HG03565 (cell line): ENCODE data around the gene C6orf62.
"Not testable (repeated sequence)": the region's sequence is repeated elsewhere in the genome, so short reads cannot be mapped to it uniquely, and the experiment has no call there.

Experiments used
- ATAC-seq: cut with Tn5 transposase; IDR thresholded peaks from one replicate; pipeline ENCODE4 v1.9.1; 2021; ENCODE audit warnings: mild to moderate bottlenecking, moderate library complexity; ENCODE audit not compliant: unreplicated experiment

The C6orf62 gene

GRCh38 chr6:24702720-24703282, 16.2 kb downstream of the C6orf62 start:
- no peak for ATAC-seq

- no peak for ATAC-seq
These were observed 19.2 kb downstream of the C6orf62 start for GRCh38 chr6:24699521-24700359.

DNA sequence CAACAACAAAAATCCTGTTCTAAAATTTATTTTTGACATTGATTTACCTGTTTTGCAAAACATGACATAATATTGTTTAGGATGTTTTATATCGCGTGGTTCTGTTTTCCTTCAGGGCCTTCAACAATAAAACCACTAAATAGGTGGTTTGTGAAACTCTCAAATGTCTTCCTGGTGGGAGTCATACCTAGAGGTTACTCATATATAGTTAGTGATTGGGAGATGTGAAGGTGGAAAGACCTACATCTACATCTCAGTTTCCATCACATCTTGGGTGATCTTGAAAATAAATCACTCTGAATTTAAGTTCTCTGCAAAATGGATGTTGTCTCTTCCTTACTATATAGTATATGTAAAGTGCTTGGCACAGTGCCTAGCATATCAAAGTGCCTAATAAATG, 22.9 kb downstream of the C6orf62 start:
- ATAC-seq: no peak

- peak; percentile 53 for ATAC-seq
These were observed 23.3 kb downstream of the C6orf62 start for GRCh38 chr6:24695635-24696034.

GRCh38 chr6:24694198-24694597, 24.8 kb downstream of the C6orf62 start:
- ATAC-seq: no peak

DNA sequence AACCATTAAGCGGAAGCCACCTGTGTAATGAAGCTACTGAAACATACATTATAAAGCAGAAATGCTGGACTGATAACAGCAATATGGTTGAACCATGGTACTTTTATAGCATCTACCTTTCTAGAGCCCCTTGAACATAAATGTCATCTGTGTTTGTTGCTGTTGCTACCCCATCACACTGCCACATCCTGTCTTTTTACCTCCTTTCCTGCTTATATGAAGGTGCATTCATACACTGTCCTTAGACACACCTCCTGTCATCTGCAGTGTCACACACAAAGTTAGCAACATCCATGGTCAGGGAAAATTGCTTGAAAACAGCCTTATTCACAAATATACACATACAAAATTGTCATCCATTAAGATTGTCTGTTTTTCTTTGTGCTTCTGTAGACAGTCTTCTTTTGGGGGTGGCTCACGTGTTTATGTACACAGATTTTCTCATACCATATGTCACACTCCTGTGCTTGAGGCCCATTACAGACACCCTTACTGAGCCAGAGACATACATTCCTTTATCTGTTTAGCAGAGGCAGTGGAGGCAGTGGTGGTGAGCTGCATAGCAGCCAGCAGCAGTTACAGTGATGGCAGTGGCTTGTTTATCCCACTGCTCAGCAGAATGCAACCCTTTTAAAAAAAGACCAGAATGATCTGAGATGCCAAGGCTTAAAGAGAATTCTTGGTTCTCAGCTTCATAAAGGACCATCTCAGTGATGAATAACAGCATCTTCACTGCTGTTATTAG, 25.9 kb downstream of the C6orf62 start:
- ATAC-seq: no peak

DNA sequence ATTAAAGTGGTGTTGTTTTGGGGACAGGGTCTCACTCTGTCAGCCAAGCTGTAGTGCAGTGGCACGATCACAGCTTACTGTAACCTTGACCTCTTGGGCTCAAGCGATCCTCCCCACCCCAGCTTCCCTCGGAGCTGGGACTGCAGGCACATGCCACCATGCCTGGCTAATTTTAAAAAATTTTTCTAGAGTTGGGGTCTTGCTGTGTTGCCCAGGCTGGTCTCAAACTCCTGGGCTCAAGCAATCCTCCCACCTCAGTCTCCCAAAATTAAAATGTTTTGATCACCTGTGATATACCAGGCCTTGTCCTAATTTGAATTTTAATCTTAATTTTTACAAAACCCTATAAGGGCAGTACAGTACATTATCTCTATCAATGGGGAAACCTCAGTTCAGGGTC, 26.5 kb downstream of the C6orf62 start:
- ATAC-seq: no peak

DNA sequence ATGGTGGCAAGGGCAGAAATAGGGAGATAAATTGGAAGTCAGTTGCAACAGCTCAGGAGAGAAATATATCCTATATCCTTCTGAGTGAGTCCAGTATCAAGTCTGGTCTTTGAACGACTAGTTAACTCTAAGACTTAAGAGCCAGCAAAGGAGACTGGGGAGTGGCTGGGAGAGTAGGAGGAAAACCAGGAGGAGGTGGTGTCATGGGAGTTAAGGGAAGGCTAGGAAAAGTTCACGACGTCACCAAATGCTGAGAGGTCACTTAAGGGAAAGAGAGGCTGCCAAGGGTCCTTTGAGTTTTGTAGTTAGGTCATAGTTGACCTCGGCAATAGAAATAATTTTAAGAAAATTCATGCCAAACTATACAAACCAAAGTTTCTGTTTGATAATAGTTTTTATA, 27.0 kb downstream of the C6orf62 start:
- no peak for ATAC-seq

DNA sequence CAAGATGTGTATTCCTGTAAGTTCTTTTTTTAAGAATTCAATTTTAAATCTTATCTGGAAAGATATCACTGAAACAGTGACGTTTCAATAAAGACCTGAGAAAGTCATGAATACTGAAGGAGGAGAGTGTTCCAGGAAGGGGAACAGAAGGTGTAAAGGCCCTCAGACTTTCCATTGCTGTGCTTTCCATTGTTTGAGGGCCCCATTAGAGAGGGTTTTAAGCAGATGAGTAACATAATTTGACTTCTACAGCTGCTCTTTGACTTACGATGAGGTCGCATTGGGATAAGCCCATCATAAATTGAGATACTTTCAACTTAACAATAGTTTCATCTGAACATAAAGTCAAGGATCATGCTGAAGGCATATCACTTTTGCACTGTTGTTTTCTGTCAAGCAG, 27.4 kb downstream of the C6orf62 start:
- ATAC-seq: no peak

DNA sequence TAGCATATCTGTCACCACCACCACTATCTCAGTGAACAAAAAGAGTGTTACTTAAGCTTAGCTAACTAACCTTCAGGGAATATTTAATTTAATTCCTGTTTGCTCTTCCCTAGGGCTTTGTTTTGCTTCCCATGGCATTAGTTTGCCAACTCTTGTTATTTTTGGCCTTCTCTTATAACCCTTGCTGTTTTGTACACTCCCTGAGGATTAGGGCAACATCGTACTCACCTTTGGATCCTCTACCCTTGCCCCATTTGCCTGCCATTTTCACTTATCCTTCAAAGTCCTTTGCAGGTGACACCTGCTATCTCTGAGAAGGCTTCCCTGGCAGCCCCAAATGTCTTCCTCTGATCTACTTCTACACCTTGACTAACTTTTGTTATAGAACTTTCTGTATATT, 28.4 kb downstream of the C6orf62 start:
- ATAC-seq: no peak

GRCh38 chr6:24689964-24690363, 29.0 kb downstream of the C6orf62 start:
- ATAC-seq: no peak

DNA sequence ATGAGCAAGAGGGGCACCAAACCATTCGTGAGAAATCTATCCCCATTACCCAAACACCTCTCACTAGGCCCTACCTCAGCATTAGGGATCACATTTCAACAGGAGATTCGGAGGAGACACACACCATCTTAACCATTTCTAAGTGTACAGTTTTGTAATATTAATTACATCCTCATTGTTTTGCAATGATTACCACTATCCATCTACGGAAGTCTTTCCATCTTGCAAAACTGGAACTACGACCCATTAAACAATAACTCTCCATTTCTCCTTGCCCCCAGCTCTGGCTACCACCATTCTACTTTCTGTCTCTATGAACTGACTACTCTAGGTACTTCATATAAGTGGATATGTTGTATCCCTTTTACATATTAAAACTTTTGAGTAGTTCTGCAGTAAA, 32.0 kb downstream of the C6orf62 start:
- no peak for ATAC-seq

DNA sequence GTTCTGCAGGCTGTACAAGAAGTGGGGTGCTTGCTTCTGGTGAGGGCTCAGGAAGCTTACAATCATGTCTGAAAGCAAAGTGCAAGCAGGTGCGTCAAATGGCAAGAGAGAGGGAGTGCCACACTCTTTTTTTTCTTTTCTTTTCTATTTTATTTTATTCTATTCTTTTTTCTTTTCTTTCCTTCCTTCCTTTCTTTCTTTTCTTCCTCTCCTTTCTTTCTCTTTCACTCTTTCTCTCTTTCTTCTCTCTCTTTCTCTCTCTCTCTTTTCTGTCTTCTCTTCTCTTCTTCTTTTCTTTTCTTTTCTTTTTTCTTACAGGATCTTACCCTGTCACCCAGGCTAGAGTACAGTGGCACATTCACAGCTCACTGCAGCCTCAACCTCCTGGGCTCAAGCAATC, 32.5 kb downstream of the C6orf62 start:
- no peak for ATAC-seq

- no peak for ATAC-seq
These were observed 35.4 kb downstream of the C6orf62 start for GRCh38 chr6:24683297-24684296.

GRCh38 chr6:24680582-24680981, 38.4 kb downstream of the C6orf62 start:
- ATAC-seq: no peak

DNA sequence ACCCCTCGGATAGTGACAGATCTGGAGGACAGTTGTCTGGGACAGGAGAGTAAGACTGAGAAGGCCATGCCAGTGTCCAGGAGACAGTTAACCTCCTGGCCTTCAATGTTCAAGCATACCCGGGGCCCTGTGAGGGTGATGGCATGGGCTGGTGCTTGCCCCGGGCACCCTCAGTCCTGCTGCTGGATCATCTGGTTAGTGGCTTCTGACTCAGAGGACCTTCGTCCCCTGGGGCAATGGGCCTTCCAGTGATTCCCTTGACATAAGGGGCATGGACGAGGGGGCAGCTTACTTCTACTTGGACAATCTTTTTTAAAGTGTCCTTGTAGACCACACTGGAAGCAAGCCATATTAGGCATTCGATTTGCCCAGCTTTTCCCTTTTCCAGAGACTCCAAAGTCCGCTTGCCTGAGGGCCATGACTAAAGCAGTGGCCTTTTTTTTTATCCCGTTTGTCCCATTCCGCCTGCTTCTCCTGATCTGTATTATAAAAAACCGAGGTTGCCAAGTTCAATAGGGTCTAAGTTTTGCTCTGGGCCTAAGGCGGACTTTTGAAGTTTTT, 40.1 kb downstream of the C6orf62 start:
- ATAC-seq: not testable (repeated sequence)

DNA sequence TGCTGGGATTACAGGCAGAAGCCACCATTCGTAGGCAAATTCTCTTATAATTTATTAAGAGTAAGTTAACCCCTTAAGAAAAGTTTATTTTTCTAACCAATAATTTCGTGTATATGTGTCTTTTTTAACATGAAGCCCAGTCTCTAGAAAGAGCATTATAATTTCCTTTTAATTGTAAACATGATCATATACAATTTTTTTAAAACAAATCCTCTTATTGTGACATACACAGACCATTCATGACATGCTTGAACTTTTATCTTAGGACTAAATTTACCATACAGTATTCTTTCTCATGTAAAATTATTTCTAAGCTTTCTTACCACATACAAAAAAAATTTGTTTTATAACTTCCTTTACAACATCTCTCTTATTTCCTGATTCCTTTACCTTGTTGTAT, 45.3 kb downstream of the C6orf62 start:
- ATAC-seq: no peak

DNA sequence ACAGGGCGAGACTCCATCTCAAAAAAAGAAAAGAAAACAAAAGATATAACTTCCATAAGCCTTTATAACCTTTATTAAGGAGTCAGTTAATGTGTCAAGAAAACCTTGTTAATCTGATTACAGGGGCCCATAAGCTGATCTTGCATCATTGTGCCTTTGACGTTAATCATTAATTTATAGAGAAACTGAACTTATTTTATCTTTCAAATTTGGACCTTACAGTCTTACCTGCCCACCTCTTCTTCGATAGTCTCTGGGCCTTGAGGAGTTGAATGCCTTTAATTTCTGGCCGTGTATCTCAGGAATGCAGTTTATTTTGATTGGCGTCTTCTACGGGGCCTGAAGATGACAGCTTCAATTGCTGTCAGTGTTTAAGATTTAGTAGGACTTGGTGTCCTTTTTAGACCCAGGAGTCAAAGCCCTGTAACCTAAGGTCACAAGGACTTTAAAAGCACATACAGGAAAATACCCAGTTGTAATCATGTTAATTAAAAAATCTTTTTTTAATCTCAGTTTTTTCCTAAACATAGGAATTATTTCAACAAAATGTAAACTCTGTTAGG, 46.3 kb downstream of the C6orf62 start:
- ATAC-seq: no peak

DNA sequence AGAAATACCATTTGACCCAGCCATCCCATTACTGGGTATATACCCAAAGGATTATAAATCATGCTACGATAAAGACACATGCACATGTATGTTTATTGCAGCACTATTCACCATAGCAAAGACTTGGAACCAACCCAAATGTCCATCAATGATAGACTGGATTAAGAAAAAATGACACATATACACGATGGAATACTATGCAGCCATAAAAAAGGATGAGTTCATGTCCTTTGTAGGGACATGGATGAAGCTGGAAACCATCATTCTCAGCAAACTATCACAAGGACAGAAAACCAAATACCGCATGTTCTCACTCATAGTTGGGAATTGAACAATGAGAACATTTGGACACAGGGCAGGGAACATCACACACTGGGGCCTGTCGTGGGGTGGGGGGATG, 47.9 kb downstream of the C6orf62 start:
- ATAC-seq: not testable (repeated sequence)

DNA sequence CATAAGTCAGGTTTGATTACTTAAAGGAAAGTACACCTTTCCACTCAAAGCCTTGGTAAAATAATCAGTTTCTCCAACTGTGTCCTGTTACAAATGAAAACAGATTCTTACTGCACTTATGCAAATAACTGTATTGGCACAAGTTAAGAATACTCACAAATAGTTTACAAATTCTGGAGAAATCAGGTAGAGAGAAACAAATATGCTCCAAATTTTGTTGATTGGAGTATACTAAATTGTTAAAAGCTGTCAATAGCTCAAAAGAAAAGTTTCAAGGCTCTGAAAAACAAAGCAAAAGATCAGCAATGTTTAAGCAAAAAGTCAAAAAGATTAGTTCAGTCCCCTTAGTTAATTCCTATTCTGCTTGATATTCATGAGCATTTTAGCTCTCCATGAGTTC, 48.5 kb downstream of the C6orf62 start:
- not testable (repeated sequence) for ATAC-seq
